Breast epithelium (tissue), 3 donors: Measurements from ENCODE around the gene EIF4H.
"Not testable (repeated sequence)": the region's sequence is repeated elsewhere in the genome, so short reads cannot be mapped to it uniquely, and the experiment has no call there.

Experiments used
- POLR2A ChIP-seq: fragments of 450-650 bp; IDR thresholded peaks from one replicate; pipeline ENCODE4 v1.6.1; 2016; ENCODE audit warnings: antibody characterized with exemption, mild to moderate bottlenecking, moderate library complexity
- POLR2AphosphoS5 ChIP-seq, 3 donors: sonication (generic); formaldehyde crosslinking; IDR thresholded peaks; one replicate each; pipeline ENCODE4 v1.6.1; 2017; ENCODE audit warnings: antibody characterized with exemption in 3 of 3
- TF ChIP-seq, protein P1 (sequence below), 3 donors: fragments of 450-650 bp; IDR thresholded peaks; one replicate each; pipeline ENCODE4 v1.5.1; 2016 to 2017; ENCODE audit warnings: antibody characterized with exemption in 3 of 3, mild to moderate bottlenecking in 3 of 3, moderate library complexity in 3 of 3

- TF ChIP-seq, protein P1, sequence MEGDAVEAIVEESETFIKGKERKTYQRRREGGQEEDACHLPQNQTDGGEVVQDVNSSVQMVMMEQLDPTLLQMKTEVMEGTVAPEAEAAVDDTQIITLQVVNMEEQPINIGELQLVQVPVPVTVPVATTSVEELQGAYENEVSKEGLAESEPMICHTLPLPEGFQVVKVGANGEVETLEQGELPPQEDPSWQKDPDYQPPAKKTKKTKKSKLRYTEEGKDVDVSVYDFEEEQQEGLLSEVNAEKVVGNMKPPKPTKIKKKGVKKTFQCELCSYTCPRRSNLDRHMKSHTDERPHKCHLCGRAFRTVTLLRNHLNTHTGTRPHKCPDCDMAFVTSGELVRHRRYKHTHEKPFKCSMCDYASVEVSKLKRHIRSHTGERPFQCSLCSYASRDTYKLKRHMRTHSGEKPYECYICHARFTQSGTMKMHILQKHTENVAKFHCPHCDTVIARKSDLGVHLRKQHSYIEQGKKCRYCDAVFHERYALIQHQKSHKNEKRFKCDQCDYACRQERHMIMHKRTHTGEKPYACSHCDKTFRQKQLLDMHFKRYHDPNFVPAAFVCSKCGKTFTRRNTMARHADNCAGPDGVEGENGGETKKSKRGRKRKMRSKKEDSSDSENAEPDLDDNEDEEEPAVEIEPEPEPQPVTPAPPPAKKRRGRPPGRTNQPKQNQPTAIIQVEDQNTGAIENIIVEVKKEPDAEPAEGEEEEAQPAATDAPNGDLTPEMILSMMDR (IDR thresholded peaks at IDR 0.05) = not testable (repeated sequence)
- TF ChIP-seq POLR2AphosphoS5 (IDR thresholded peaks at IDR 0.05); POLR2A: not testable (repeated sequence)
Observed at GRCh38 chr7:74224907-74225306, 50.8 kb downstream of the EIF4H start.
